OCI-LY3 (cell line): ENCODE data around the gene ARMC2.

Experiments
- EZH2phosphoT487 ChIP-seq: fragments of 200-600 bp; shearing (Covaris generic); IDR thresholded peaks from 2 replicates; pipeline ENCODE4 v1.6.1; 2018; ENCODE audit warnings: antibody characterized with exemption, mixed run types, low read depth
- TF ChIP-seq, protein P1 (sequence below): fragments of 200-600, 300-600 bp; sonication (generic); IDR thresholded peaks from 2 replicates; pipeline ENCODE4 v1.5.1; 2014; ENCODE audit warnings: antibody characterized with exemption, low read length, low read depth

DNA sequence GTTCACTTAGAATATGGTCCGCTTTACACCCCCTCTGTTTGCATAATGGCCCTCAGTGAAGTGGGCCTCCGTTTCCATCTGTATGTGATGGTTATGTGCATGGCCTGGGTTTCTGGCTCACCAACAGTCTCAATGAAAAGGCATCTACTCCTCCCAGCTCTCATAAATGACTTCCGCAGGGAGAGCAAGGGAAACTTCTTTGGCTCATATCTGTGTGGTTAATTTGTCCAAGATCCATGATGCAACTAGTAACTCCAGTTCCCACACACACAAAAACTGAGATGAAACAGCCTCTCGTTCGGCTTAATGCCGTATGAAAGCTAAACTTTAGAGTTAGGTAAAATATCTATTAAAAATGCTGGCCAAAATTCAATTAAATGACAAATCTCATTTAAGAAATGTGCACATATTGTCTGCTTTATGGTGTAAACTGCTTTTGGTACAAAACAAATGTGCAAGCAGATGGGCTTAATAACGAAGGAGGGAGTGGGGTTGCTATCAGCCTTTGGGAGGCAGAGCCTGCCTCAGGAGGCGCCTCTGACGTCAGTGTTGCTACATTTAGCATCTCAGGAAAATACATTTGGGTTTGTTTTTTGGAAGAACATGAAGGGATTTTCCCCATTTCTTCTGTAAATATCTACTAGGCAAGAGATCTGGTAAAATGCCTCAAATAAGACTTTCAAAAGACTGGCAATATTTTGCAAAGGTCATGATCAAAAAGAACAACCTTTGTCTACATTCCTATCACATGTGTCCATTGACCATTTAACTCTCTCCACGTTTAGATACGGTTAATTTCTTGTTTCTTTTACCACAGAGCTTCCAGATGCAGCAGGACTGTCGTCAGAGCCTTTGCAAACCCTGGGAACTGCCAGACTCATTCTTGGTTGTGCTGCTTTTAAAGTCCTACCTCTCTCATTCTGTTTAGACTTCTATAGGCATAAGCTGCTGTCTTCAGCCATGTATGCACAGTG, 96.8 kb downstream of the ARMC2 start:
- TF ChIP-seq, protein P1, sequence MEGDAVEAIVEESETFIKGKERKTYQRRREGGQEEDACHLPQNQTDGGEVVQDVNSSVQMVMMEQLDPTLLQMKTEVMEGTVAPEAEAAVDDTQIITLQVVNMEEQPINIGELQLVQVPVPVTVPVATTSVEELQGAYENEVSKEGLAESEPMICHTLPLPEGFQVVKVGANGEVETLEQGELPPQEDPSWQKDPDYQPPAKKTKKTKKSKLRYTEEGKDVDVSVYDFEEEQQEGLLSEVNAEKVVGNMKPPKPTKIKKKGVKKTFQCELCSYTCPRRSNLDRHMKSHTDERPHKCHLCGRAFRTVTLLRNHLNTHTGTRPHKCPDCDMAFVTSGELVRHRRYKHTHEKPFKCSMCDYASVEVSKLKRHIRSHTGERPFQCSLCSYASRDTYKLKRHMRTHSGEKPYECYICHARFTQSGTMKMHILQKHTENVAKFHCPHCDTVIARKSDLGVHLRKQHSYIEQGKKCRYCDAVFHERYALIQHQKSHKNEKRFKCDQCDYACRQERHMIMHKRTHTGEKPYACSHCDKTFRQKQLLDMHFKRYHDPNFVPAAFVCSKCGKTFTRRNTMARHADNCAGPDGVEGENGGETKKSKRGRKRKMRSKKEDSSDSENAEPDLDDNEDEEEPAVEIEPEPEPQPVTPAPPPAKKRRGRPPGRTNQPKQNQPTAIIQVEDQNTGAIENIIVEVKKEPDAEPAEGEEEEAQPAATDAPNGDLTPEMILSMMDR, result no peak
- TF ChIP-seq EZH2phosphoT487, result no peak
